Left lobe of liver (tissue), 2 donors: ENCODE data around the gene PTGIR. TPM values are rescaled to one million over a fixed set of nuclear protein-coding genes. Genes with fewer than 3 reads are reported as not detected.

Experiments used
- ATAC-seq: fragments of 200-7000 bp; cut with Tn5 transposase; one replicate; pipeline ENCODE4 v1.9.1; 2020; ENCODE audit warnings: mild to moderate bottlenecking, moderate library complexity
- DNase-seq: peaks from one replicate; pipeline ENCODE4 v3.0.0-alpha.2; 2020; ENCODE audit warnings: low spot score
- total RNA-seq: library from RNA; stranded (reverse); gene quantifications from one replicate; pipeline ENCODE4 v1.2.1, GENCODE V29; 2021
- donor health status: DM: no; HTN: no; CAD: no; lungs with moderate emphysema.
- donor health status: DM: no; HTN: yes; CAD: no.

PTGIR gene
- total RNA-seq, 1 donor from 2014 or later = 3.0 TPM

DNA sequence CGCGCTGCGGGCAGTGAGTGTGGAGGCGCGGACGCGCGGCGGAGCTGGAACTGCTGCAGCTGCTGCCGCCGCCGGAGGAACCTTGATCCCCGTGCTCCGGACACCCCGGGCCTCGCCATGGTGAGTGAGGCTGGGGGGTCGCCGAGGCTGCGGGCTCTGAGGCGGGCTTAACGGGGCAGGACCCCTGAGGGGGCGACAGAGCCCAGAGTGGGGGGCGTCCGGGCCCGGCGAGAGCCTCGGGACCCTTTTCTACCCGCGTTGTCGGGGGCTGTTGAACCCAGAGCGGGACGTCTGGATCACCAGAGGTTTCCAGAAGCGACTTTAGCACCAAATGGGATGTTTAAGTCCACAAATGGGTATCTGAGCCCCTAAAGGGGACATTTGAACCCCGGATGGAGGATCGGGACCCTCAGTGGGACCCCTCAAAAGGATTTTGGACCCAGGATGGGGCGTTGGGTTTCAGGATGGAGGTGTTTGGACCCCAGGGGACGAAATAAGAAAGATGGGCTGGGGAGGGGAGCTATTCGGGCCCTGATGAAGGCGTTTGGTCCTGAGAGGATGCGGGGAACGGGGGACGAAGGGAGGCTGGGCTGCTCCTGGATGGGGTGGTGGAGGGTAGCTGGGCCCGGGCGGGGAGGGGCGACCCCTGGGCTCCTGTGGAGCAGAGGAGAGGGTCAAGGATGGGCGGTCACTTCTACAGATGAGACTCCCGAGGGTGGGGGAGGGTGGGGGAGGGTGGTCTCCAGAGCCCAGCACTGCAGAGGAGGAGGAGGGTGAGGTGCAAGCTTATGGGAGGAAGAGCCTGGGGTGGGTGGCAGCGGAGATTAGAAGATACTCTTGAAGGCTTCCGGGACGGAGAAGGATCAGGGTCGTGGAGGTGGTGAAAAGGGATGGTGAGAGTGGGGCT, 23.3 kb downstream of the PTGIR start, which contains the start of gene CALM3:
TSS of gene CALM3 (plus strand) at position 13 of the 907 bp plus-strand sequence. CDS start at position 118, 105 bp downstream.
- ATAC-seq = no peak
- peak; percentile 46 for DNase-seq

DNA sequence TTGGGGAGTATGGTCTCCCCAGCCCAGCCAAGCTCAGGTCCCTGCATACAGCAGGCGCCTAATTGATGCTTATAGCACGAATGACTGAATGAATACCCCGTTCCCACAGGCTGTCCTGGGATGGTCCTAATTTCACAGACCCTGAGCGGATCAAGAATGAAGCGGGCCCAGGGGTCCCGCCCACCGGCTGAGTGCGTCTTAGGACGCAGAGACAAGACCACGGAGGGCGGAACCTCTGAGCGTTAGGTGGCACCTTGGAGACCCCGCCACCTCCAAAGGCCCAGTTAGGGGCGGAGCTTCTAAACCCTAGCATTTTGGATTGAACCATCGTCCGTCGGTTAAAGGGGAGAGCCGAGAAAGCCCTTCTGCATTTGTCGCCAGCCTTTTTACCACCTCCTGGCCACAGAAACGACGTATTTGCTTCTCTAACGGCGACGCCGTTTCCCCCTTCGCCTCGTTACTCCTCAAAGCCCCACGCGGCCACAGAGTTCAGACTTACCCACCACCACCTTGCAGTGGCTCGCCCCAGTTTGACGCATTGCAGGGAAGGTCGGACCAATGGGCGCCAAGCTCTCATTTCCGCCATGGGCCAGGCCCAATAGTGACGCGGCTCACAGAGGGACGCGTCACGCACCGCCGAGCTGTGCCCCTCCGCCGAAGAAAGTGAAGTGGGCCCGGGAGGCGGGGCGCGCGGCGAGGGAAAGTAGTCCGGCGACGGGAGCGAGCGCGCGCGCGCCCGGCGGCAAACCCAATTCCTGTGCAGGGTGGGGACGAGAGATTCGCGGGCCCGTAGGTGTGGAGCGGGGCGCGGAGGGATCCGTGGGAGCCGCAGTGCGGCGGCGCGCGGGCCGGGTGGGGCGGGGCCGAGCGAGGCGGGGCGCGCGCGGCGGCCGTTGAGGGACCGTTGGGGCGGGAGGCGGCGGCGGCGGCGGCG, 24.2 kb downstream of the PTGIR start:
- ATAC-seq (peak; percentile 79), DNase-seq (peak; percentile 98)

DNA sequence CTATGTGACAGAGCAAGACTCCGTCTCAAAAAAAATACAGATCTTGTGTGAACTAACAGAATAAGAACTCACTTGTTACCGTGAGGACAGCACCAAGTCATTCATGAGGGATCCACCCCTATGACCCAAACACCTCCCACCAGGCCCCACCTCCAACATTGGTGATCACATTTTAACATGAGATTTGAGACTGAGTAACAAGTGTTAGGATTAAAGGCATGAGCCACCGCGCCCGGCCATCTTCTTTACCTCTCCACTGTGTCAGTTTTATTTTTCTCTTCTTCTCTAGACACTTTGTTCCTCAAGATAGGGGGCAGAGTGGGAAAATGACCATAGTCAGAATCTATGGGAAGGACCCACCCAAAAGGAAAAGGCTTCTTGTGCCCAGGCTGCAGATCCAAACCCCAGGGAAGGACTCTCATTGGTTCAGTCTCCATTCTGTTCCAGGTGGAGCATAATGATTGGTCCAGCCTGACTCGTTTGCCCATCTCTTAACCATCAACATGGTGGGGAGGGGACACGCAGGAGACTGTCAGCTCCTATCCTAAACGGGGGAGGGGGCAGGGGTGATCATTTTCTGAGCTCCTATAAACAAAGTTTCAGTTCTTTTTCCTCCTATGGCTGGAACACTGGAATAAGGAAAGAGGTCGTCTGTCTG, 25.0 kb downstream of the PTGIR start:
- no peak for DNase-seq
- no peak for ATAC-seq

DNA sequence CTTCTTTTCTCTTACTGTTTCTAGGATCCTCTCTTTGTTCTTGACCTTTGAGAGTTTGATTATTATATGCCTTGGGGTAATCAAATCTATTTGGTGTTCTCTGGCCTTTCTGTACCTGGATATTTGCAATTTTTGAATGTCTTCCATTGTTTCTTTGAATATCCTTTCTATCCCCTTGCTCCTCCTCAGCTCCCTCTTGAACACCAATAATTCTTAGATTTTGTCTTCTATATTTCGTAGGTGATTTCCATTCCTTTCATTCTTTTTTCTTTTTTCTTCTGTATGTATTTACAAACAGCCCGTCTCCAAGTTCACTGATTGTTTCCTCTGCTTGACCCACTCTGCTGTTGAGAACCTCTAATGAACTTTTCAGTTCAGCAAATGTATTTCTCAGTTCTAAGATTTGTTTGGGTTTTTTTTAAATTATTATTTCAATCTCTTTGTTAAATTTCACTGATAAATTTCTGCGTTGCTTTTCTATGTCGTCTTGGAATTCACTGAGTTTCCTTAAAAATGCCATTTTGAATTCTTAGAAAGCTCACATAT, 26.4 kb downstream of the PTGIR start:
- ATAC-seq = no peak
- DNase-seq = no peak

DNA sequence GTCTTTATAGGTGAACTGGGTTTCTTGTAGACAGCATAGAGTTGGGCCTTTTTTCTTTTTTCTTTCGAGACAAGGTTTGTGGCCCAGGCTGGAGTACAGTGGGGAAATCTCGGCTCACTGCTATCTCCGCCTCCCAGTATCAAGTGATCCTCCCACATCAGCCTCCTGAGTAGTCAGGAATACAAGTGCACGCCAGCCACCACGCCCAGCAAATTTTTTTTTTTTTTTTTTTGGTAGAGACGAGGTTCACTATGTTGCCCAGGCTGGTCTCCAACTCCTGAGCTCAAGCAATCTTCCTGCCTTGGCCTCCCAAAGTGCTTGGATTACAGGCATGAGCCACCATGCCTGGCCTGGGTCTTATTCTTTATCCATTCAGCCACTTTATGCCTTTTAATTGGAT, 28.9 kb downstream of the PTGIR start:
- no peak for DNase-seq

DNA sequence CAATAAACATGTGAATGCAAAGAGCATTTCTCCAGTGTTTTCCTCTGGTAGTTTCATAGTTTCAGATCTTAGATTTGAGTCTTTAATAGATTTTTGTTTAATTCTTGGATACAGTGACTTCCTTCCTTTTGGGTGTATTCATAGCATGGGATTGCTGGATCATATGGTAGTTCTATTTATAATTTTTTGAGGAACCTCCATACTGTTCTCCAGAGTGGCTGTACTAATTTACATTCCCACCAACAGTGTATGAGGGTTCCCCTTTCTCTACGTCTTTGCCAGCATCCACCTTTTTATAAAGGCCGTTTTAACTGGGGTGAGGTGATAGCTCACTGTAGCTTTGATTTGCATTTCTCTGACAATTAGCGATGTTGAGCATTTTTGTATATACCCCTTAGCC, 33.0 kb downstream of the PTGIR start:
- DNase-seq (no peak), ATAC-seq (no peak)

More for the DNA sequence above, 28.9 kb downstream of the PTGIR start:
- no peak for ATAC-seq

DNA sequence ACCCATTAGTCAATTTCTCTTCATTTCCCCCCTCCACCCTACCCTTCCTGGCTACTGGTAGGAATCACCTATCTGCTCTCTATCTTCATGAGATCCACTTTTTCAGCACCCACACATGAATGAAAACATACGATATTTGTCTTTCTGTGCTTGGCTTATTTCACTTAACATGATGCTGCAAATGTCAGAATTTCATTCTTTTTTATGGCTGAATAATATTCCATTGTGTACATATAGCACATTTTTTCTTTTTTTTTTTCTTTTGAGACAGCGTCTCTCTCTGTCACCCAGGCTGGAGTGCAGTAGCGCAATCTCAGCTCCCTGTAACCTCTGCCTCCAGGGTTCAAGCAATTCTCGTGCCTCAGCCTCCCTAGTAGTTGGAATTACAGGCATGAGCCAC, 33.6 kb downstream of the PTGIR start:
- DNase-seq = no peak
- ATAC-seq = no peak

DNA sequence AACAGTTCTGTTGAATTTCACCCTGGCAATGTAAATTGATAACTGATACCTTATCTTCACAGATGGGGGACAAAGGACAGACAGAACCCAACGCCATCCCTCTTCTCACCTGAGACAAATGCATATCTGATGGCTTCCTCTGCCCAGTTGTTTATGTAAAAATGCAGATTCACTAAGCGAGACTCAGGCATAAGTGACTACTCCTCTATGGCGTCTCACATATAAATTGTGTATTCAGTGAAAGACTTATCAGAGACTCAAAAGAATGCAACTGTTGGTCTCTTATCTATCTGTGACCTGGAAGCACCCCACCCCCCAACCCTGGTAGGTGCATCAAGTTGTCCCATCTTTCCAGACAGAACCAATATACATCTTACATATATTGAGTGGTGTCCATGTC, 37.0 kb downstream of the PTGIR start:
- no peak for ATAC-seq

DNA sequence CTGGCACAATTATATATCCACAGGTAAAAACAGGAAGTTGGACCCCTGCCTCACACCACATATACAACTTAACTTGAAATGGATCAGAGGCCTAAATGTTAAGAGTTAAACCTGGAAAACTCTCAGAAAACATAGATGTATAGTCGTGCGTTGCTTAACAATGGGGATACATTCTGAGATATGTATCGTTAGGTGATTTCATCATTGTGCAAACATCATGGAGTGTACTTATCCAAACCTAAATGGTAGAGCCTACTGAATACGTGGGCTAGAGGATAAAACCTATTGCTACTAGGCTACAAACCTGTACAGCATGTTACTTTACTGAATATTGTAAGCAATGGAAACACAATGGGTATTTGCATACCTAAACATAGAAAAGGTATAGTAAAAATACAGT, 38.6 kb downstream of the PTGIR start:
- ATAC-seq = no peak
- no peak for DNase-seq

More for the DNA sequence above, 37.0 kb downstream of the PTGIR start:
- no peak for DNase-seq

DNA sequence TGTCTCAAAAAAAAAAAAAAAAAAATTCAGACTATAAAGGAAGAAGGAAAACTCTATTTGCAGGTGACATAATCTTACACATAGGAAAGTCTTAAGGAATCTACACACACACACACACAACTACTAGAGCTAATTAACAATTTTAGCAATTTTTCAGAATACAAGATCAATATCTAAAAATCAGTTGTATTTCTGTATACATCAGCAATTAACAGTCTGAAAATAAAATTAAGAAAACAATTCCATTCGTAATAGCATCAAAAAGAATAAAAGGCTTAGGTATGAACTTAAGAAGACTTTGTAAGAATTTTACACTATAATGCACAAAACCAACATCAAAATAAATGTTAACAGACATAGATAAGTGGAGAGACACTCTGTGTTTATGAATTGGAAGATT, 39.4 kb downstream of the PTGIR start:
- ATAC-seq (no peak), DNase-seq (no peak)

DNA sequence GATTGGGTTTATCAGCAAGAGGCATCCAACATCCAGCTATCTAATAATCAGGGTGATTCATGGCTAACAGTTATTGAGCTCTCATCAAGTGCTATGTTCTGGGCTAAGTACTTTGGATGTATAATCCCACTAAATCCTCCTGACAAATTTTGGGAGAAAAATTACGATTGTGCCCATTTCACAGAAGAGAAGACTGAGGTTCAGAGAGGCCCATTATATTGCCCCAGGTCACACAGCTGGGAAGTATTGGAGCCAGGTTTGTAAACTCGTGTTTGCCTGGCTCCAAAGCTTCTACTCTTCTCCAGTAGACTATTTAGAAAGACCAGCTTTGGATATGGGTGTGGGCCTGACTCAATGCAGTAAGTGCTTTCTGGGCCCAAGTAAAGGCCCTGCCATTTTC, 44.6 kb downstream of the PTGIR start:
- ATAC-seq = no peak
- DNase-seq = no peak

DNA sequence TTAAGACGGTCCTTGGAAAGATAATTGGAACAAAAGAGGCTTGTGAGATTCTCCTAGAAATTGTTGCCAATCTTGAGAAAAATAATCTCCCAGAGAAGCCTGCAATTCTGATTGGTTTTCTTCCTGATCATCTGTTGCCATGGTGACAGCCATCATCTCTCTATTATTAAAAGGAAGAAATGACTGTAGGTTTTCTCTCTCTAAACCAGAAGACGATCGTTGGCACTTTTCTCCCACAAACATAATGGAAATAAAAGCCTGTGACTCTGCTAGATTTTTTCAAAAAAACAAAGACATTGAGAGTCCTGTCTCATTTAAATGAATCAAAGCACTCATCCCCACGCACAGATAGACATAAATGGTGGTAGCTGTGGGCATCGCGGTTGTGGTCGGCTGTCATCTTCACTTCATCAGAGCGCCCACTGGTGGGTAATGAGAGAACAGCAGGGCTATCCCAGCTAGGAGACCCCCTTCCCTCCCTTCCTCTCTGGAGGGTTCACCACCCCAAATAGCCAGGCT, 45.5 kb downstream of the PTGIR start:
- ATAC-seq = peak; percentile 28
- no peak for DNase-seq

DNA sequence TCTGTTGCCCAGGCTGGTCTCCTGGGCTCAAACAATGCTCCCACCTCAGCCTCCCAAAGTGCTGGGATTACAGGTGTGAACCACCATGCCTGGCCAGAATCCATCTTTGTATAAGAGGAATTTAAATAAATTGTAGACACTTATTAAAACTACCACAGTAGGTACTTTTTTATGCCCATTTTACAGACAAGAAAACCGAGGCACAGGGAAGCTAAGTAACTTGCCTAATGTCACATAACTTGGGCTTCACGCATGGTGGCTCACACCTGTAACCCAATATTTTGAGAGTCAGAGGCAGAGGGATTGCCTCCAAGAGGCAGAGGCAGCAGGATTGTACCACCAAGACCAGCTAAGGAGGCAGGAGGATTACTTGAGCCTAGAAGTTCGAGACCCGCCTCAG, 46.4 kb downstream of the PTGIR start:
- DNase-seq = no peak
- ATAC-seq = no peak

DNA sequence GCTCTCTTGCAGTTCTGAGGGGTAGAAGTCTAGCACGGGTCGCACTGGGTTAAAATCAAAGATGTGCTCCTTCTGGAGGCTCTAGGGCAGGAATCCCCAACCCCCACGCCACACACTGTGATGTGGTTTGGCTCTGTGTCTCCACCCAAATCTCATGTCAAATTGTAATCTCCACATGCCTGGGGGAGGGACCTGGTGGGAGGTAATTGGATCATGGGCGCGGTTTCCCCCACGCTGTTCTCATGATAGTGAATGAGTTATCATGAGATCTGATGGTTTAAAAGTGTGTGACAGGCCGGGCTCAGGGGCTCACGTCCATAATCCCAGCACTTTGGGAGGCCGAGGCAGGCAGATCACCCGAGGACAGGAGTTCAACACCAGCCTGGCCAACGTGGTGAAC, 50.4 kb downstream of the PTGIR start:
- ATAC-seq (no peak), DNase-seq (no peak)

DNA sequence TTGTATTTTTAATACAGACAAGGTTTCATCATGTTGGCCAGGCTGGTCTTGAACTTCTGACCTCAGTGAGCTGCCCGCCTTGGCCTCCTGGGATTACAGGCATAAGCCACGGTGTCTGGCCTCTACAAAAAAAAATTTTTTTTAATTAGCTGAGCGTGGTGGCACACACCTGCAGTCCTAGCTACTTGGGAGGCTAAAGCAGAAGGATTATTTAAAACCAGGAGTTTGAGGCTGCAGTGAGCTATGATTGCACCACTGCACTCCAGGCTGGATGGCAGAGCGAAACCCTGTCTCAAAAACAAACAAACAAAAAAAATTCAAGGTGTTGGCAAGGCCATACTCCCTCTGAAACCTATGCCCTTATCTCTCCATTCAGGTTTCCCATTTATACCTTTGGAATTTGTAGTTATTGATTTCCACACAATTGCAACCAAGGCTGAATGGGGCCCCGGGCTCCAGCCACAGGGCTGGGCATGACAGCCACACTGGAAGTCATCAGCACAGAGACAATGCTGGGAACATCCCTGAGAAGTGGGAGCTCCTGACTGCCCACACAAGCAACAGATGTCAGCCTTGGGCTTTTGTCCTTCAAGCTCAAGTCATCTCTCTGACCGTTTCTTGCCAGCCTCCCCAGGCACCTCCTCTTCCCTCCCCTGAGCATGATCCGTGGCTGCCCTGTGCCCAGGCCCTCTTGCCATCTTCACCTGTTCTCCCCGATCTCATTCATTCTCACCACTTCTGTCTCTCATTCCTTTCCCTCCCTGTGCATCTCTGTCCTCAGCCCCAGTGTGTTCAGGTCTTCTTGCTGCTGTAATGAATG, 51.0 kb downstream of the PTGIR start:
- ATAC-seq = peak; percentile 62
- DNase-seq = no peak

DNA sequence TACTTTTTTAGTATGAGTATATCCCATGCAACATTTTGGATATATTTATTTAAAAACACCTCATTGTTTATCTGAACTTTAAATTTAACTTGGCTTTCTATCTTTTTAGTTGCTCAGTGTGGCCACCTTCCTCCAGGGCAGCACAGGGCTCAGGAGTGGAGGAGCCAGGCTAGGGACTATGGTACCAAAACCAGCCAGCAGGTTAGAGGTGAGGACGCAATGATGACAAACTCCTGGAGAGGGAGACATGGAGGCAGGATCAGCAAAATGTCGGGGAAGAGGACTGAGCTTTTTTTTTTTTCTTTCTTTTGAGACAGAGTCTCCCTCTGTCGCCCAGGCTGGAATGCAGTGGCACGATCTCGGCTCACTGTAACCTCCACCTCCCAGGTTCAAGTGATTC, 53.4 kb downstream of the PTGIR start:
- no peak for DNase-seq
- peak; percentile 47 for ATAC-seq
